ENCODE data around the gene MRM3. TPM values are rescaled to one million over a fixed set of nuclear protein-coding genes. Genes with fewer than 3 reads are reported as not detected.
"Not testable (repeated sequence)": the region's sequence is repeated elsewhere in the genome, so short reads cannot be mapped to it uniquely, and the experiment has no call there.

The MRM3 gene
- total RNA-seq, 5 donors from 2014 or later (not counting 1 experiment from before 2014, with no cell fraction given) = 23.0 to 34.1 (median 25.6) TPM

DNA sequence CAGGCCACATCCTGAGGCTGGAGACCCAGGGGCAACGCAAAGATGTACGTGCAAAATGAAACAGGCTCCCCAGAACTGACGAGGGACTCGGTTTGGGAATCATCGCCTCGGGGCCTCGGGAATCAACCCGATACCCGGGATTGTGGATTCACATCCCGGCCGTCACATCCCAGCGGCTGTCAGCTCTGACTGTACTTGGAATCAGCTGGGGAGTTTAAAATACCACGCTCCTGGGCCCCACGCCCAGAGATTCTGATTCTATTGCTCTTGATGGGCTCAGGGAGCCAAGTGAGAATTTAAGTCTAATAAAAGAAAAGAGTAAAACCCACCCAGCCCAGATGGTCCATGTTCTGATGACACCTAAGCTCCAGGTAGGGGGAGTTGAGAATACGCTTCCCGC, 42.2 kb downstream of the MRM3 start:
- no peaks in the 10 kb centered on the region for H3K36me3 ChIP-seq (ENCODE audit: control insufficient read depth in 2 of 2, extremely low read depth in 1 of 2, insufficient read depth in 1 of 2, low read length in 1 of 2)
- no peak overlapping the region for H3K27ac Mint-ChIP-seq
- H3K4me3 ChIP-seq (ENCODE audit: control insufficient read depth in 1 of 2, extremely low read depth in 1 of 2, low read length in 1 of 2) = no peak overlapping the region
- ChIA-PET POLR2A (no interaction called here), CTCF (interaction anchor here in 1 of 2 donors (0.6 to 0.7 kb wide), 2 partner anchors 22 to 404 kb away, joined by 4 to 5 read pairs; no protein-coding TSS in a partner anchor)
- no peak overlapping the region for H3K27ac ChIP-seq (ENCODE audit: low read length)
- DNase-seq (no peak), ATAC-seq (replicated peaks in 1 of 4) (no peak)
- H3K9me3 Mint-ChIP-seq = no peaks in the 10 kb centered on the region
- H3K36me3 Mint-ChIP-seq = no peaks in the 10 kb centered on the region
- peaks cover 0 to 2% of the 10 kb centered on the region in 2 donors for H3K27me3 Mint-ChIP-seq
- H3K4me1 Mint-ChIP-seq = no peaks in the 10 kb centered on the region
- 96% methylated on average over 14 of the region's 16 CpGs for WGBS (ENCODE audit: insufficient coverage)
- no peaks in the 10 kb centered on the region for H3K4me1 ChIP-seq (ENCODE audit: control insufficient read depth in 1 of 2, extremely low read depth in 1 of 2, insufficient read depth in 2 of 2, low read length in 2 of 2)
- peaks cover 0 to 20% of the 10 kb centered on the region in 2 experiments for H3K27me3 ChIP-seq (replicated peaks in 1 of 2; ENCODE audit: control insufficient read depth in 2 of 2, extremely low read depth in 1 of 2, insufficient read depth in 2 of 2, low read length in 1 of 2)
- no peaks in the 10 kb centered on the region for H3K9me3 ChIP-seq
- H3K4me3 Mint-ChIP-seq = no peak overlapping the region

DNA sequence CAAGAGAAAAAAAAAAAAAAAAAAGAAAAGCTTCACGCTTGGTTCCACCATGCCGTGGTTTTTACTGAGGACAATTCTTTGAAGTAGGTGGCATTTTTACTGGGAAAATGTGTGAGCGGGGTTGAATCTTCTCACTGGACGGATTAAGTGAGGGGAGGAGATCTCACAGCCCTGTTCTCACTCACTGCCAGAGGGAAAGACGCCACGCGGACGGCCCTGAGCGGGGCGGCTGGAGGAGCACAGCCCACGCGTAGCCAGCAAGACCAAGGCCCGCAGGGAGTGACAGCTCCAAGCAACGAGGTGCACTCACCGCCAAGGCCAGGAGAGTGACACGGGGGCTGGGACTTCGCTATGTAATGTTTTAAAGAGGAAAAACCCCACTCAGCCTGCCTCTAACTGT, 43.1 kb downstream of the MRM3 start:
- Mint-ChIP-seq H3K4me1 (no peaks in the 10 kb centered on the region), H3K36me3 (no peaks in the 10 kb centered on the region), H3K4me3 (no peak overlapping the region), H3K9me3 (no peaks in the 10 kb centered on the region), H3K27ac (no peak overlapping the region), H3K27me3 (peaks cover 3 to 5% of the 10 kb centered on the region in 2 donors)
- peaks cover 0 to 22% of the 10 kb centered on the region in 2 experiments for H3K27me3 ChIP-seq (replicated peaks in 1 of 2; ENCODE audit: control insufficient read depth in 2 of 2, extremely low read depth in 1 of 2, insufficient read depth in 2 of 2, low read length in 1 of 2)
- H3K4me1 ChIP-seq (ENCODE audit: control insufficient read depth in 1 of 2, extremely low read depth in 1 of 2, insufficient read depth in 2 of 2, low read length in 2 of 2) = no peaks in the 10 kb centered on the region
- CTCF ChIA-PET = interaction anchor here in 1 of 2 donors (0.7 kb wide), 1 partner anchor 23 kb away, joined by 4 read pairs; no protein-coding TSS in a partner anchor
- no CpG with 5 or more reads among the region's 17 CpGs for WGBS (ENCODE audit: insufficient coverage)
- H3K27ac ChIP-seq (ENCODE audit: low read length) = no peak overlapping the region
- H3K4me3 ChIP-seq (ENCODE audit: control insufficient read depth in 1 of 2, extremely low read depth in 1 of 2, low read length in 1 of 2) = no peak overlapping the region
- ATAC-seq (replicated peaks in 1 of 4) (no peak), DNase-seq (no peak)
- H3K36me3 ChIP-seq (ENCODE audit: control insufficient read depth in 2 of 2, extremely low read depth in 1 of 2, insufficient read depth in 1 of 2, low read length in 1 of 2) = no peaks in the 10 kb centered on the region
- no peaks in the 10 kb centered on the region for H3K9me3 ChIP-seq
- POLR2A ChIA-PET = no interaction called here

DNA sequence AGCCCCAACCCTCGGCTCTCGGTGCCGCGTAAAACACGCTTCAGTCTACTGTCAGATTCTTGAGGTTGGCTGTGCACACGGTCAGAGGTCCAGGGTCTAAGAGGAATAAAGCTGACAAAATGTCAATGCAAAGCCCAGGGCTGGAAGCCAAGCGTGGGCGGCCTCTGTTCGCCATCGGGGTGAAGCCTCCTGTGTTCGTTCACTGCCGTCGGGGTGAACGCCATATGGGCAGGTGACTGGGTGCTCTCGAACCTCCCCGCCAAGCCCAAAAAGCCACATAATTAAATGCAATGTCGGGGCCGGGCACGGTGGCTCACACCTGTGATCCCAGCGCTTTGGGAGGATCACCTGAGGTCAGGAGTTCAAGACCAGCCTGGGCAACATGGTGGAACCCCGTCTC, 44.6 kb downstream of the MRM3 start:
- ChIA-PET POLR2A (no interaction called here), CTCF (no interaction called here)
- peaks cover 0 to 24% of the 10 kb centered on the region in 2 experiments for H3K27me3 ChIP-seq (replicated peaks in 1 of 2; ENCODE audit: control insufficient read depth in 2 of 2, extremely low read depth in 1 of 2, insufficient read depth in 2 of 2, low read length in 1 of 2)
- peaks cover 3 to 8% of the 10 kb centered on the region in 2 donors for H3K27me3 Mint-ChIP-seq
- 91% methylated on average over 21 of the region's 21 CpGs for WGBS (ENCODE audit: insufficient coverage)
- H3K4me3 ChIP-seq (ENCODE audit: control insufficient read depth in 1 of 2, extremely low read depth in 1 of 2, low read length in 1 of 2) = no peak overlapping the region
- no peak overlapping the region for H3K27ac Mint-ChIP-seq
- DNase-seq (no peak), ATAC-seq (replicated peaks in 1 of 4) (no peak)
- no peaks in the 10 kb centered on the region for H3K4me1 Mint-ChIP-seq
- no peak overlapping the region for H3K4me3 Mint-ChIP-seq
- no peak overlapping the region for H3K27ac ChIP-seq (ENCODE audit: low read length)
- H3K9me3 Mint-ChIP-seq = no peaks in the 10 kb centered on the region
- H3K36me3 Mint-ChIP-seq = no peaks in the 10 kb centered on the region
- no peaks in the 10 kb centered on the region for H3K36me3 ChIP-seq (ENCODE audit: control insufficient read depth in 2 of 2, extremely low read depth in 1 of 2, insufficient read depth in 1 of 2, low read length in 1 of 2)
- H3K9me3 ChIP-seq = no peaks in the 10 kb centered on the region
- H3K4me1 ChIP-seq (ENCODE audit: control insufficient read depth in 1 of 2, extremely low read depth in 1 of 2, insufficient read depth in 2 of 2, low read length in 2 of 2) = no peaks in the 10 kb centered on the region

DNA sequence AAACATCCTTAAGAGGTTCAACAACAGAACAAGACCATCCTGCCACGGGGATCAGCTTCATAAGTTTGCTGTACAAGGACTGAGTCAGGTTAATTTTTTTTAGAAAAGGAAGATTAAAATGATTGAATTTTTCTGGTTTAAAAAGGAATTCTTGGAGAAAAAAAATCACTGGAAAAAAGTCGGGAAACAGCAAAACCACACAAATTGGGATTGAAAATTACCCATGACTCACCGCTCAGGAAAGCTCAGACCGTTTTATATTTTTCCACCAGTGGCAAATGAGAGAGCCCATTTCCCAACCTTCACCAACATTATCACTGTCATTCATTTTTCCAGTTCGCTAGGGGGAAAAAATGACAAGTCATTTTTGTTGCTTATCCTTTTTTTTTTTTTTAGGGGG, 46.6 kb downstream of the MRM3 start:
- H3K4me1 Mint-ChIP-seq = no peaks in the 10 kb centered on the region
- H3K9me3 Mint-ChIP-seq = no peaks in the 10 kb centered on the region
- ChIA-PET POLR2A (no interaction called here), CTCF (no interaction called here)
- no peak overlapping the region for H3K4me3 Mint-ChIP-seq
- DNase-seq (no peak), ATAC-seq (replicated peaks in 1 of 4) (no peak)
- H3K27me3 Mint-ChIP-seq = peaks cover 3 to 8% of the 10 kb centered on the region in 2 donors
- Histone ChIP-seq H3K4me1 (ENCODE audit: control insufficient read depth in 1 of 2, extremely low read depth in 1 of 2, insufficient read depth in 2 of 2, low read length in 2 of 2) (no peaks in the 10 kb centered on the region), H3K9me3 (no peaks in the 10 kb centered on the region), H3K27me3 (replicated peaks in 1 of 2; ENCODE audit: control insufficient read depth in 2 of 2, extremely low read depth in 1 of 2, insufficient read depth in 2 of 2, low read length in 1 of 2) (peaks cover 0 to 22% of the 10 kb centered on the region in 2 experiments), H3K36me3 (ENCODE audit: control insufficient read depth in 2 of 2, extremely low read depth in 1 of 2, insufficient read depth in 1 of 2, low read length in 1 of 2) (no peaks in the 10 kb centered on the region), H3K27ac (ENCODE audit: low read length) (no peak overlapping the region), H3K4me3 (ENCODE audit: control insufficient read depth in 1 of 2, extremely low read depth in 1 of 2, low read length in 1 of 2) (no peak overlapping the region)
- WGBS (ENCODE audit: insufficient coverage) = no CpG with 5 or more reads among the region's 5 CpGs
- H3K36me3 Mint-ChIP-seq = no peaks in the 10 kb centered on the region
- no peak overlapping the region for H3K27ac Mint-ChIP-seq

DNA sequence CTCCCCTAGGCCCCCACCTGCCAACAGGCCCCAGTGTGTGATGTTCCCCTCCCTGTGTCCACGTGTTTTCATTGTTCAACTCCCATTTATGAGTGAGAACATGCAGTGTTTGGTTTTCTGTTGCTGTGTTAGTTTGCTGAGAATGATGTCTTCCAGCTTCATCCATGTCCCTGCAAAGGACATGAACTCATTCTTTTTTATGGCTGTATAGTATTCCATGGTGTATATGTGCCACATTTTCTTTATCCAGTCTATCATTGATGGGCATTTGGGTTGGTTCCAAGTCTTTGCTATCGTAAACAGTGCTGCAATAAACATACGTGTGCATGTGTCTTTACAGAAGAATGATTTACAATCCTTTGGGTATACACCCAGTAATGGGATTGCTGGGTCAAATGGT, 47.5 kb downstream of the MRM3 start:
- ATAC-seq (replicated peaks in 1 of 4); H3K36me3 Mint-ChIP-seq: not testable (repeated sequence)

DNA sequence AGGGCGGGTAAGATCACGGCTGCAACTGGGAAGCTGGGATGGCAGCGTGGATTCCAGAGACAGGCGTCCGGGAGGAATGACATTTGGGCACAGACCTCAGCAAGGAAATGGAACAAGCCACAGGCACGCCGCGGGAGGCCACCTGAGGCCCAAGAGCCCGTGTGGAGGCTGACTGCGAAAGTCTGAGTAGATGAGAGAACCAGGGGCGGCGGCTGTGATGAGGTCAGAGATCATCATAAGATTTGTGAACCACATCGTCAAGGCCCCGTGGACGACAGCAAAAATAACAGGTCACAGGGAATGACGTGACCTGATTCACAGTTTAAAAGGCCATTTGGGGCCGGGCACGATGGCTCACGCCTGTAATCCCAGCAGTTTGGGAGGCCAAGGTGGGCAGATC, 48.2 kb downstream of the MRM3 start:
- WGBS (ENCODE audit: insufficient coverage) = 82% methylated on average over 19 of the region's 19 CpGs
- DNase-seq = no peak
- Histone ChIP-seq H3K4me3 (ENCODE audit: control insufficient read depth in 1 of 2, extremely low read depth in 1 of 2, low read length in 1 of 2) (no peak overlapping the region), H3K9me3 (no peaks in the 10 kb centered on the region), H3K27me3 (replicated peaks in 1 of 2; ENCODE audit: control insufficient read depth in 2 of 2, extremely low read depth in 1 of 2, insufficient read depth in 2 of 2, low read length in 1 of 2) (peaks cover 0 to 21% of the 10 kb centered on the region in 2 experiments), H3K36me3 (ENCODE audit: control insufficient read depth in 2 of 2, extremely low read depth in 1 of 2, insufficient read depth in 1 of 2, low read length in 1 of 2) (no peaks in the 10 kb centered on the region), H3K27ac (ENCODE audit: low read length) (no peak overlapping the region), H3K4me1 (ENCODE audit: control insufficient read depth in 1 of 2, extremely low read depth in 1 of 2, insufficient read depth in 2 of 2, low read length in 2 of 2) (no peaks in the 10 kb centered on the region)
- H3K27me3 Mint-ChIP-seq = peaks cover 3 to 6% of the 10 kb centered on the region in 2 donors
- POLR2A ChIA-PET = no interaction called here
- no peaks in the 10 kb centered on the region for H3K9me3 Mint-ChIP-seq
- CTCF ChIA-PET = no interaction called here
- ATAC-seq (replicated peaks in 1 of 4) = no peak
- H3K4me1 Mint-ChIP-seq = no peaks in the 10 kb centered on the region
- no peak overlapping the region for H3K27ac Mint-ChIP-seq
- H3K4me3 Mint-ChIP-seq = no peak overlapping the region
- H3K36me3 Mint-ChIP-seq = no peaks in the 10 kb centered on the region

More for the DNA sequence above, 47.5 kb downstream of the MRM3 start:
- H3K4me3 ChIP-seq (ENCODE audit: control insufficient read depth in 1 of 2, extremely low read depth in 1 of 2, low read length in 1 of 2); H3K9me3 ChIP-seq; H3K27ac ChIP-seq (ENCODE audit: low read length); H3K36me3 ChIP-seq (ENCODE audit: control insufficient read depth in 2 of 2, extremely low read depth in 1 of 2, insufficient read depth in 1 of 2, low read length in 1 of 2); H3K9me3 Mint-ChIP-seq; H3K27ac Mint-ChIP-seq; POLR2A ChIA-PET; DNase-seq; H3K4me1 Mint-ChIP-seq; H3K4me3 Mint-ChIP-seq; CTCF ChIA-PET; H3K27me3 Mint-ChIP-seq; H3K4me1 ChIP-seq (ENCODE audit: control insufficient read depth in 1 of 2, extremely low read depth in 1 of 2, insufficient read depth in 2 of 2, low read length in 2 of 2): not testable (repeated sequence)
- H3K27me3 ChIP-seq (replicated peaks in 1 of 2; ENCODE audit: control insufficient read depth in 2 of 2, extremely low read depth in 1 of 2, insufficient read depth in 2 of 2, low read length in 1 of 2) = peaks cover 0 to 23% of the 10 kb centered on the region in 2 experiments
- no CpG with 5 or more reads among the region's 3 CpGs for WGBS (ENCODE audit: insufficient coverage)

DNA sequence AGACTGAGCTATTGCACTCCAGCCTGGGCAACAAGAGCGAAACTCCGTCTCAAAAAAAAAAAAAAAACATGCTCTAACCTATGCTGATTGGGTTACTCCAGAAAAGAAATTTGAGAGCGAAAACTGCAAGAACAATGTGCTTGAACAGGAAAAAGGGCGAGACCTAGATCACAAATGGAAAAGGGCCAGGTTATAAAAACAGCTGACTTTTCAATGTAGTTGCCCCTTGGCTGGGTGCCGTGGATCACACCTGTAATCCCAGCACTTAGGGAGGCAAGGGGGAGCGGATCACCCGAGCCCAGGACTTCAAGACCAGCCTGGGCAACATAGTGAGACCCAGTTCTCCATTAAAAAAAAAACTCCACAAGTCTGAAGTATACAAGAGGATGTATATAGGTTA, 48.8 kb downstream of the MRM3 start:
- CTCF ChIA-PET = no interaction called here
- WGBS (ENCODE audit: insufficient coverage) = 81% methylated on average over 4 of the region's 7 CpGs
- POLR2A ChIA-PET = no interaction called here

More for the DNA sequence above, 48.8 kb downstream of the MRM3 start:
- no peak overlapping the region for H3K27ac Mint-ChIP-seq
- no peak overlapping the region for H3K4me3 ChIP-seq (ENCODE audit: control insufficient read depth in 1 of 2, extremely low read depth in 1 of 2, low read length in 1 of 2)
- H3K36me3 ChIP-seq (ENCODE audit: control insufficient read depth in 2 of 2, extremely low read depth in 1 of 2, insufficient read depth in 1 of 2, low read length in 1 of 2) = no peaks in the 10 kb centered on the region
- no peak for DNase-seq
- H3K27me3 ChIP-seq (replicated peaks in 1 of 2; ENCODE audit: control insufficient read depth in 2 of 2, extremely low read depth in 1 of 2, insufficient read depth in 2 of 2, low read length in 1 of 2) = peaks cover 0 to 18% of the 10 kb centered on the region in 2 experiments
- H3K4me3 Mint-ChIP-seq = no peak overlapping the region
- H3K27ac ChIP-seq (ENCODE audit: low read length) = no peak overlapping the region
- H3K4me1 ChIP-seq (ENCODE audit: control insufficient read depth in 1 of 2, extremely low read depth in 1 of 2, insufficient read depth in 2 of 2, low read length in 2 of 2) = no peaks in the 10 kb centered on the region
- no peaks in the 10 kb centered on the region for H3K9me3 ChIP-seq
- H3K27me3 Mint-ChIP-seq = peaks cover 3 to 6% of the 10 kb centered on the region in 2 donors
- no peaks in the 10 kb centered on the region for H3K36me3 Mint-ChIP-seq
- no peak for ATAC-seq (replicated peaks in 1 of 4)
- no peaks in the 10 kb centered on the region for H3K4me1 Mint-ChIP-seq
- no peaks in the 10 kb centered on the region for H3K9me3 Mint-ChIP-seq

Measured in T-cell (primary cell).